GM19193 (cell line): ENCODE results near the gene LGI1.

ENCODE experiments used
- POLR2A ChIP-seq: IDR thresholded peaks from 4 replicates; pipeline ENCODE4 v1.6.1; 2011; ENCODE audit not compliant: insufficient read depth, insufficient read length; ENCODE audit errors: extremely low read depth

LGI1 gene

DNA sequence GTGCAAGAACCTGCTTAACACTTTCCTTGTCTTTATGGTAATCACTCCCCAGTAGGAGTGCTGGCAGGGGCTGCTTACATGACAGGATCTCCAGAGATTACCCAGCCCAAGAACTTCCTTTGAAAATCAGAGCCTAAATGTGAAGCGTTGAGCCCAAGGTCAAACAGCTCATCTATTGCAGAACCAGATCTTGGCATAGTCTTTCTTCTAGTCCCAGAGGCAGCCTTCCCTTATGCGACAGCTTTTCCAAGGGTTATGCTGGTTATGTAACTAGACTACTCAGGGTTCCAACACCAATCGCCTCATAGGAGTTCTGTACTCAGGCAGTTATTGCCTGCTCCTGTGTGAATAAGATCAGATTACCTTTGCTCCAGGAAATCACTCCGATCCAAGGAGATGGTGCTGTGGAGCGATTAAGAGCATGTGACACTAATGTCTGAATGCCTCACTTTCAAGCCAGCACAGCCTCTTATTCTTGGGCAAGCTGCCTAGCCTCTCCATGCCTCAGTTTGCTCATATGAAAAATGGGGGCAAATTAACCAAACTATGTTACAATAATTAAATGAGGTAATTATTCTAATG lies 8.4 kb upstream of the LGI1 start:
- TF ChIP-seq POLR2A: no peak

DNA sequence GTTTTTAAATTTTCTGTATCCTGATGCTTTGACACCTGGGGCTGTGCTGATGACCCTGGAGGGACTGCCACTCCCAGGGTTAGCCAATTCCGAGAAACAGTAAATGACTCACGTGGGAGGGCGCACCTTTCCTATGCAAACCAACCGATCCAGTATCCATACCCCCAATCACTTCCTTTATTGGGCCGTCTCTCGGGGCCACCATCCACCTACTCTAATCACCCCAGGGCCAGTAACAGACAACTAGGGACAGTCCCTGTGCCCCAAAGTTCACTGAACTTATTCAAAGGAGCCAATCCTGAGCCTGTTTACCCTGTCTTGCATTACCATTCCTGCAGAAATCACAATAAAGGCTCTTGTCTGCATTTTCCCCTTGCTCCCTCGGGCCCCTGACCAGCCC lies 6.6 kb upstream of the LGI1 start:
- TF ChIP-seq POLR2A: no peak

DNA sequence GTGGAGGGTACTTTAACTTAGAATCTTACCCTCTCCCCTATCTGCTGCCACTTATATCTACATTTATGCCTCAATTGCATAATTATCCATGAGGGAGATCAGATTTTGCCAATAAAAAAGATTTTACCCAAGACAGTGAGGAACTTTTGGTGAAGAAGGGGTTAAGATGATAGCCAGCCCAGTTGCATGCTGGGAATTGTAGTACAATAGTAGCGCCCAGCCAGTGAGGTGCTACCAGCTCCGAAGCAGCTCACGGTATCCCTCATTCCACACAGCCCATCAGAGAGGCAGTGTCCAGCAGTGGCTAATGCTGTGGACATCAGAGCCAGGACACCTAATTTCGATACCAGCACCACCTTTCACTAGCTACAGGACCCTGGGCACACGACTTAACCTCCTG lies 5.9 kb upstream of the LGI1 start:
- TF ChIP-seq POLR2A: no peak

DNA sequence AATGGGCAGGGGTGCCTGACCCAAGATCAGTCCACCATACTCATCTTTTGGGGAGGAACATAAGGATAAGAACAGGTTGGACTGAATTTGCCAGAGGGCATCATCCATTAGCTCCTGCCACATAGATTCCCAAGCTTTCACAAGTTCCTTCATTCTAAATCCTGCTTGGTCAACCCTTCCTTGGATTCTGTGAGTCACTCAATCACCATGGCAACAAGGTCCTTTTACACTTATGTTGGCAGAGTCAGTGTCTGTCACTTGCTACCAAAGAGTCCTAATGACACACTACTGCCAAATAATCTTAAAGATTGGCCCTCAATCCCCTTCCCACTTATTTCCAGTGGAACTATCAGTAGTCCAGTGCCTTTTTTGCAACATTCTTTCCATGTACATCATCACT lies 5.0 kb upstream of the LGI1 start:
- no peak for TF ChIP-seq POLR2A

DNA sequence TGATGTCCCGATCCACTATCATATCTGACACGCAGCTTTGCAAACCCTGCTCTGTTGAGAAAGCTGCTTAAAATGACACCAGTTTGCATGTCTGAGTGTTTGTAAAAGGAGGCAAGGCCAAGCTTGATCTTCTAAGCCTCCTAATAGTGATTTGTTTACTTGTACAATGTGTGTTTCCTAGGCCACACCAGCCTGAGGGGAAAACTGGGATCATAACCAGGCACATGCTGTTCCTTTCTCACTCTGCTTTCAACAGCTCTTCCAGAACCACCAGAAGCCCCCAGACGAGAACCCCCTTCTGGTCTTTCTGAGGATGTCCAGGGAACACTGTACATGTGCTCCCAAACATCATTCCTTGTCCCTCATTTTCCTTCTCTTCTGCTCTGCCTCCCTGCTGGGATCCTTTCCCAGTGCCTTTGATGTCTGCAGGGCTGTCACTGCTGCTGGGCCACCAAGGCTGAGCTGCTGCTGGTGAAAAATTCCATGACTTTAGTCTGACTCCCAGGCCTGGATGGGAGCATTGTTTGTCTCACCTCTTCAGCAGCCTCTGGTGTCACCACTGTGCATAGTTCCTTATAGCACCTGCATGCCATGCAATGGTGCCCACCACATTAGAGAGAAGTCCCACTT lies 4.0 kb upstream of the LGI1 start:
- no peak for TF ChIP-seq POLR2A

DNA sequence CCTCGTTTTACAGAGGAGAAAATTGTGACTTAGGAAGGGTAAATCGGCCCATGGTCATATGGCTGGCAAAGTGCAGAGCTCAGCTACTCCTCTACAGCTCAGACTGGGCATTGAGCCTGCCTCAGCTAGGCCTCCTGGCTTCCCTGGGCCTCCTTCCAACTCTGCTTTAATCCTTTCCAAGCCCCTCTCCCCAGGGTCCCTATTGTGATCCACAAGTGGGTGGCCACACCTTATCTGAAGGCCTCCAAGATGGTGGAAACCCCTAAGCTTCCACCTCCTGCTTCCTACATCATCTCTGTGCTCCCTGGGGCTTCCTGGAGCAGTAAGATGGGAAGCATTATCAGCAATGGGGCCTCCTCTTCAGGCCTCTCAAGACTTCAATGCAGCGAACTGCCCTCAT lies 3.0 kb upstream of the LGI1 start:
- TF ChIP-seq POLR2A: no peak

DNA sequence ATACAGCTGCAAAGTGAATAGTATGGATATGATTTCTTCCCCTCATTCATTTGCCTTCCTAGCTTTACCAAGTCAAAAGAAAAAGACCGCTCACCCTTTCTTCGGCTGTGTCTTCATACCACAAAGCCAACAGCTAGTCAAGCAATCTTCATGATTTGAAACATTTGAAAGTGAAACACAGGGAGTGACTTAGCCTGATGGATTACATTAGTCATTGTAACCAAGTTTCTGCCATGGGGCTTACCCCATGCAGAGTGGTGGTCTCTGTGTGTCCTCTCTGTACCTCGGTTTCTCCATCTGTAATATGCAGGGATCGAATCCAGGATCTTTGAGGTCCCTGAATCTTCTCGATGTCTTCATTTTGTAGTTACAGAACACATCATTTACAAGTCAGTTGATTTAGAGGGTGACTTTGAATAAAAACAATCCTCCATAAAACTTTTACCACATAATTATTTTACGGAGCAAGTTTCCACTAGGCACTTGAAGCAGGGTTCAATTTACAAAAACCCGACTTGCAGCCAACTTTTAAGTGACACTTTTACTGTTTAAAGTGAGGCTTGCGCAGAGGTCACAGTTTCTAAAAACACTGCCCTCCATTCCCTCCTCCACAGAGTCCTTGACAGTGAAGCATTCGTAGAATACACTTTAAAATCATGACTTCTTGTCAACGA lies 2.2 kb upstream of the LGI1 start:
- TF ChIP-seq POLR2A: no peak

DNA sequence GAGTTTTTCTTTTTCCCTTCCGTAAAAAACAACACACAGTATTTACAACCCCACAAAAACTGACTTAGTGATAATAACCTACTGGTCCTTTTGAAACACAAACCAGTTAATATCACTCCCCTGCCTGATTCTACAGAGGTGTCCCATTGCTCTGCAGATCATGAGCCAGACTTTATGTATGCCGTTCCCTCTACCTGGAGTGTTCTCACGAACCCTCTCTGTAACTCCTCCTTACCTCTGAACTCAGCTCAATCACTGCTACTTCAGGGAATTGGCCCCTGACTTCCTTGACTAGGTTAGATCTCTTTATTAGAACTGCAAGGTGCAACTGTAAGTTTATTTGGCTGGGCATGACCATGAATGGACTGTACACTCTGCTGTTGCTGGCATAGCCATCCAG lies 1.6 kb upstream of the LGI1 start:
- TF ChIP-seq POLR2A: no peak

DNA sequence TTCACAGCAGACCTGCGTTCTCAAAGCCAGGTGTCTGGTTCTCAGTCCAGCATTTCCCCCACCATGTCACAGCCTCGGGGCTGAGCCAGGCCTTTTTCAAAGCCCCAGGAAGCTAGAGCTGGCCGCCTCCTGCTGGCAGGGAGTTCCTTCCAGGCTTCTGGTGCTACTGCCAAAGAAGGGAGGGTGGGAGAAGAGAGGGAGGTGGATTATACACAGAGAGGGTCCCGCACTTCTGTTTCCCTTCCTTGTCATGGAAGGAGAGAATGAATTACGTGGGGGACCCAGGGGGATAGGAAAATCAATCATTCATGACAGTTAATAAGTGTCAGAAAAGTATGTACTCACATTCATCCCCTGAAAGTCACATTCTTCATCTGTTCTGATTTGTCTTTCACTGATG lies 600 bp upstream of the LGI1 start:
- no peak for TF ChIP-seq POLR2A

DNA sequence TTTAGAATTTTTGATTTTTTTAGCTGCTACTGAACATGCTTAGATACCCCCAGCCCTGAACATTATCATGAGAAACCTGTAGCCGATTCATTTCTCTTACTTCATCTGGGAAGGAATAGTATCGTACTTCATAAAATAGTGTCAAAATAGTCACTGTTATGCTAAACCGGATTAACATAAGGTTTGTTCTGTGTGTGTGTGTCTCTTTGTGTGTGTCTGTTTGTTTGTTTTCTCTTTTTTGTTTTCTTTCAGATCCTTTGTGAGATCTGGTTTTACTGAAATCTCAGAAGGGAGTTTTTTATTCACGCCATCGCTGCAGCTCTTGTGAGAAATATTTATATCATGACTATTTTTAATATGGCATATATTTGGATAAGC lies 761 bp downstream of the LGI1 start:
- no peak for TF ChIP-seq POLR2A

DNA sequence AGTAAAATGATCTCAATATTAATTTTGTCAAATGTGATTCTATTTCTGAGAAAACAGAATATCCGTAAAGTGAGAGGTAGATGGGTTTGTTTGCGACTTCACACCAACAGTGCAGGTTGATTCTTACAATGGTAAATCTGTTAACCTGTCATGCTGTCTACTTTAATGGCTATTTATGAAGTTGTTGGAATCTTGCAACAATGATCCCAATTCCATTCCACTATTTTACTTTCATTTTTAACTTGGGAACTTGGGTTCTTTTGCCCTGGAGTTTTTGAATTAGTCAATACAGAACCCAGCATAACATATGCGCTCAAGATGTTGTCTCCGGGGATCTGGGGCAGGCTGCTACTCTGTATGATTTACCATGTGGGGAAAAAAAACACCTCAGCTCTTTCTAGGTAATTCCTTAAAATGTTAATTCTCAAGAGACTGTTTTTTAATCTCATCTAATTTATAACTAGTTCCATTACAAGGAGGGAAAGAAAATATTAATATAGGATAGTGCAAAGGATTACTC lies 1.2 kb downstream of the LGI1 start:
- TF ChIP-seq POLR2A: no peak

DNA sequence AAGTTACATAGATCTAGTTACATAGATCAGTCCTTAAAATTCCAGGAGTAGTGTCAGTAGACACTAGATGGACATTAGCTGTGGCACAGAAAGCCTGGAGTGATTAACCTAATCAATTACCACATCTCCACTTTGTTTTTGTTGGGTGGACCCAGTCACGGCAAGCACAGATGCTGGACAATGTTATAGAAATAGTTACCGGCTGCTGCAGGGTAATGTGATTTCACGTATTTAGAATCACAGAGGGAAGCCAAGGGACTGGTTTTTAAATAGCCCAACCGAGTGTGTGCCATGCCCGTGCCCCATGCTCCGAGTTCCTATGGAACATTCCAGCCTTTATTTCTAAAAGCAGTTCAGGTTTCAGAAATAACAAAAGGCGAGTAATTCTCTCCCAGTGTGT lies 2.8 kb downstream of the LGI1 start:
- no peak for TF ChIP-seq POLR2A

DNA sequence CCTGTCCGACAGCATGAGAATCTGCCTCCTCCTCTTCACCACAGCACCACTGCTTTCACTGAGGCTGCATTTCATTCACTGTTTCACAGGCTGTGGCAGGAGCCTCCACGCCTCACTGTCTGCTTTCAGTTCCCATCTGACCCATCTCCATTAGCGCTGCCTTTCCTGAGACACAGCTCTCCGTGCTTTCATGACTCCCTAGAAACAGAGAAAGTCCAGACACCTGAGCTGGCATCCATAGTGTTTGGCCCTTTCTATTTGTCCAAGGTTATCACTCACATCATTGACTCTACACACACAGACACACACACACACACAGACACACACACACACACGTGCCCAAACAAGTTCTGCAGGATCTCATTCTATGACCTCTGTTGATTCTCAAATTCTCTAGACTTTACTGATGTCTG lies 5.2 kb downstream of the LGI1 start:
- TF ChIP-seq POLR2A: no peak

DNA sequence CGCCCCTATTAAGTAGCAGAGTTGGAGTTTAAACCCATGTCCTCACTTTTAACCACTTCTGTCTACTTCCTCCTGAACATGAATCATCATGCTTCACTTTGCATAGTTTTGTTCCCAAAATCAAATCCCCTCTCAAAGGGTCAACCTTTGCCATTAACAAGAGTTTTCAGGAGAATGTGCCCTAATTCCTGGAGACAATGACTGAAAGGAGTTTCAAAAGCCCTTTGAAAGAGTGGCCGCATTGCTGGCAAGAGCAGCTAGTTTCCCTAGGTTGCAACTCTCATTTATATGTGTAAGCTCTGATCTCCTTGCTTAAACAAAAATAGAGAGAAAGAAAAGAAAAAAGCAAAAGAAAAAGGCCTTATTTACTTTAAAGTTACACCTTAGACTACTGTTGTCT lies 9.2 kb downstream of the LGI1 start:
- no peak for TF ChIP-seq POLR2A

DNA sequence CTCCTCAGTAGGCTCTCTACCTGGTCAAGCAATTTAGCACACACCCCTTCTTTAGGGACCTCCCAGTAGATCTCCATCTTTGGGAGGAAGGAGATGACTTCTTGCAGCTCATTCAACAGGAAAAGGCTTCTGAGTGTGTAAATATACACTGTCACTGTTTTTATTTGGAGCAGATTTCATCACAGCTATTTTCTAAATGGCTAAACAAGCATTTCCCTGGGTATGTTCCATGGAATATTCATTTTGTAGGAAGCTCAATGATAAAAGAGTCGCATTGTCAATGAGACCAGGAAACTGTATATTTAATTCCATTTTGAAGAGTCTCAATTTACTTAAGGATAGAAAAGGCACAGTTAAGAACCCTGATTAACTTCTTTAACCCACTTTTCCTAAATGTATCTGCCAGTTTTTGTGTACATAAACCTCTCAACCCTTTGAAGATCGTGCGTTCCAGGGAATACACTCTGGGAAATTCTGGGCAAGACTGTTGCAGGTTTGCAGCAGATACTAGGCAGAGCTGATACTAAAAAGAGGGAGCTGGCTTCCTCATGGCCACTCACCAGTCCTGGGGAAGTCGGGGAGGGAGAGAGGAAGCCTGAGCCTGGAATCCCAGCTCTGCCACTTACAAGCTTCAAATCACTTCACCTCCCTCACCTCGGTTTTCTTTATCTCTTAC lies 10.1 kb downstream of the LGI1 start:
- no peak for TF ChIP-seq POLR2A

DNA sequence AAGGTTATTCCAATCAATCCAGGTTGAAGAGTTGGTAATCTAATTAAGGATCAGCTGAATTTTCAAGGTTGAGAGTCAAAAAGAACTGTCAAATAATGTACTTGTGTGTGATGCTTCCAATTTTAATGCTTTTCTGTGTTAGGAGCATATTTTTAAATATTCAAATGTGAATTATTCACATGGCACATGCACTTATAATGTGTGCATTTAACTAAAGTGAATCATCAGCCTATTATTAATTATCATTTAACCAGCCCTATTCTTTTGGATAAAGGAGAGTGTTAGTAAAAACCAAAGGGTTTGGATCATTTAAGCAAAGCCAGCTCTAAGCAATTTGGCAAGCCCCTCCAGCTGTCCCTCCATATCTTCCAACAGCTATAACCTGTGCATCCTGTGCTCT lies 11.2 kb downstream of the LGI1 start:
- TF ChIP-seq POLR2A: no peak
